GM03348 (cell line): Measurements from ENCODE around the gene NUDCD2.

Experiments used
- DNase-seq: peaks from one replicate; pipeline ENCODE4 v3.0.0; 2012; ENCODE audit warnings: low spot score

Gene NUDCD2

GRCh38 chr5:163459819-163460561, at the start of gene NUDCD2:
Gene NUDCD2, minus strand, starts transcription at chr5:163460102. Its CDS starts 52 bp downstream, at chr5:163460050.
- peak; percentile 95 for DNase-seq

GRCh38 chr5:163509291-163509951, 49.5 kb upstream of the NUDCD2 start:
- peak; percentile 44 for DNase-seq

- DNase-seq = no peak
Observed at GRCh38 chr5:163508753-163509152, 48.9 kb upstream of the NUDCD2 start.

- DNase-seq = peak; percentile 39
Observed at GRCh38 chr5:163506726-163507125, 46.8 kb upstream of the NUDCD2 start.

- peak; percentile 9 for DNase-seq
Observed at GRCh38 chr5:163506095-163506457, 46.2 kb upstream of the NUDCD2 start.

GRCh38 chr5:163505368-163506094, 45.6 kb upstream of the NUDCD2 start, which contains the start of gene MAT2B:
Gene MAT2B, plus strand, starts transcription at chr5:163505619. Its CDS starts 68 bp downstream, at chr5:163505687.
- peak; percentile 97 for DNase-seq

- peak; percentile 5 for DNase-seq
Observed at GRCh38 chr5:163505049-163505367, 45.1 kb upstream of the NUDCD2 start.

- peak; percentile 27 for DNase-seq
Observed at GRCh38 chr5:163504079-163504931, 44.4 kb upstream of the NUDCD2 start.

GRCh38 chr5:163503106-163504078, 43.5 kb upstream of the NUDCD2 start:
- peak; percentile 73 for DNase-seq

- no peak for DNase-seq
Observed at GRCh38 chr5:163502521-163502920, 42.6 kb upstream of the NUDCD2 start.

- no peak for DNase-seq
Observed at GRCh38 chr5:163498886-163499285, 39.0 kb upstream of the NUDCD2 start.

GRCh38 chr5:163497315-163497714, 37.4 kb upstream of the NUDCD2 start:
- DNase-seq = no peak

GRCh38 chr5:163496286-163496685, 36.4 kb upstream of the NUDCD2 start:
- no peak for DNase-seq

- DNase-seq = no peak
Observed at GRCh38 chr5:163489745-163490075, 29.8 kb upstream of the NUDCD2 start.

GRCh38 chr5:163489055-163489744, 29.3 kb upstream of the NUDCD2 start:
- no peak for DNase-seq

GRCh38 chr5:163478982-163479271, 19.0 kb upstream of the NUDCD2 start:
- no peak for DNase-seq

- peak; percentile 30 for DNase-seq
Observed at GRCh38 chr5:163478126-163478981, 18.5 kb upstream of the NUDCD2 start.

- no peak for DNase-seq
Observed at GRCh38 chr5:163475411-163475810, 15.5 kb upstream of the NUDCD2 start.

- peak; percentile 30 for DNase-seq
Observed at GRCh38 chr5:163473635-163474243, 13.8 kb upstream of the NUDCD2 start.
